Mammary epithelial cell (primary cell): ENCODE measurements around the gene KCNMB1.

Experiments
- CTCF ChIP-seq, 2 donors: IDR thresholded peaks in 1 of 2; conservative IDR thresholded peaks in 1 of 2; 2 replicates each; pipeline ENCODE4 v1.5.1; 2011 to 2012; ENCODE audit warnings: inconsistent platforms in 2 of 2, low read length in 2 of 2, mild to moderate bottlenecking in 2 of 2, control low read depth in 1 of 2, low read depth in 1 of 2; ENCODE audit not compliant: insufficient read depth in 1 of 2; ENCODE audit errors: extremely low read depth in 1 of 2
- EZH2 ChIP-seq: IDR thresholded peaks from 2 replicates; pipeline ENCODE4 v1.6.1; 2012; ENCODE audit warnings: low read length, inconsistent platforms, borderline replicate concordance

GRCh38 chr5:170362656-170363055, 26.5 kb downstream of the KCNMB1 start:
- no peak for TF ChIP-seq CTCF (conservative IDR thresholded peaks at IDR 0.05 in 1 of 2, IDR thresholded peaks at IDR 0.05 in 1 of 2; ENCODE audit: extremely low read depth in 1 of 2, insufficient read depth in 1 of 2, low read depth in 1 of 2, low read length in 2 of 2)
- no peak for TF ChIP-seq EZH2
